ENCODE data around the gene MGAT5. TPM values are rescaled to one million over a fixed set of nuclear protein-coding genes. Genes with fewer than 3 reads are reported as not detected.

MGAT5 gene
- total and polyA plus RNA-seq, 7 experiments from 2014 or later = 5.3 to 48.0 (median 40.0) TPM

DNA sequence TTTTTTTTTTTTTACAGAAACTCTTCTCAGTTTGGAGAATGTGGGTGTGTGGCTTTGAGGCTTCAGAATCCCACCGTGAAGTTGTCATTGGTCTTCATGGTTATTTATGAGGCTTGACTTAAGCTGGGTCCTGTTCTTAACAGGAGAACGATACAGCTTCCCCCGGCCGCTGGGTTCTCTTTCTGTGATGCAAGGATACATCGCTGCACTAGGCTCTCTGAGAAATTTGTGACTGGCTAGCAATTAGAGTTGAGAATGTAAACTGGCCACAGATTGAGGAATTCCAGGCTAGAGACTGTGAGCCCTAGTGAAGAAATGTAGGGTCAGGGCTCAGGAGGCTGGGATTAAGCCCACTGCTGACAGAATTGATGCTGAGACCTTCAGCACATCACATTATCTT lies 29.8 kb downstream of the MGAT5 start:
- H3K4me1 Mint-ChIP-seq = peaks cover 12 to 66% (median 50%) of the 10 kb centered on the region in 7 donors
- peak overlapping the region in 7 of 10 donors; percentile 21 to 86 (median 62) for H3K4me3 Mint-ChIP-seq
- POLR2A ChIA-PET = interaction anchor here (1.2 to 1.3 kb wide), 3 partner anchors 13 to 61 kb away, joined by 4 read pairs; no protein-coding TSS in a partner anchor

DNA sequence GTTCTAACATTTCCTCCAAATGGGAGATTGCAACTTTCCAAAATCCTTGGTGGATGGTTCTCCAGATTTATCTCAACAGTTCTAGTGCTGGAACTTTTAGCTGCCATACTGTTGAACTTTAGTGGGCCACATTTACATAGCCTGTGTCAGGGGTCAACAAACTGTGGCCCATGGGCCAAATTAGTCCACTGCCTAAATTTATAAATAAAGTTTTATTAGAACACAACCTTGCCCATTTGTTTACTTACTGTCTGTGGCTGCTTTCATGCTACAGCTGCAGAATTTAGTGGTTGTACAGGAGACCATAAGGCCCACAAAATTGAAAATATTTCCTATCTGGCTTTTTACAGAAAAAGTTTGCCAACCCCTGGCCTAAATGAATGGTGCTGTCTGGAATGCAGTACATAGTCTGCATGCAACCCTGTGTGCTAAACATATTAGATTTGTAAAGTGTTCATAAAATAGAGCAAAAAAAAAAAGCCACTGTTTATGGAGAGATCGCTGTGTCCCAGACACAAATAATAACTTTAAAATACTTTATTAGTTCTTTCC lies 30.3 kb downstream of the MGAT5 start:
- peaks cover 46 to 61% of the 10 kb centered on the region in 2 donors for H3K4me1 ChIP-seq (ENCODE audit: control insufficient read depth in 2 of 2, insufficient read depth in 2 of 2, low read length in 2 of 2)
- peaks cover 0 to 8% (median 0%) of the 10 kb centered on the region in 5 donors for H3K27me3 Mint-ChIP-seq
- H3K4me3 ChIP-seq (ENCODE audit: low read length) = no peak overlapping the region
- DNase-seq (no peak), ATAC-seq (no peak)
- peak overlapping the region in 3 of 10 donors; percentile 46 to 86 (median 68) for H3K4me3 Mint-ChIP-seq
- H3K9me3 Mint-ChIP-seq = no peaks in the 10 kb centered on the region
- peaks cover 0 to 20% (median 0%) of the 10 kb centered on the region in 5 donors for H3K36me3 Mint-ChIP-seq
- ChIA-PET POLR2A (interaction anchor here (1.3 kb wide), 1 partner anchor 61 kb away, joined by 4 read pairs; no protein-coding TSS in a partner anchor), CTCF (no interaction called here)
- H3K27me3 ChIP-seq (ENCODE audit: control insufficient read depth in 2 of 2, insufficient read depth in 2 of 2, low read length in 2 of 2) = no peaks in the 10 kb centered on the region
- H3K27ac ChIP-seq (ENCODE audit: low read depth, low read length) = no peak overlapping the region
- peaks cover 8 to 61% (median 46%) of the 10 kb centered on the region in 7 donors for H3K4me1 Mint-ChIP-seq
- intact Hi-C loops (cut with micrococcal nuclease) = no loop called here
- no peaks in the 10 kb centered on the region for H3K36me3 ChIP-seq (ENCODE audit: control insufficient read depth in 2 of 3, insufficient read depth in 3 of 3, low read length in 3 of 3)
- peak overlapping the region in 7 of 9 donors; percentile 20 to 96 (median 76) for H3K27ac Mint-ChIP-seq
- no peaks in the 10 kb centered on the region for H3K9me3 ChIP-seq (ENCODE audit: control insufficient read depth in 2 of 3, low read length in 3 of 3)

More for the DNA sequence above, 29.8 kb downstream of the MGAT5 start:
- Mint-ChIP-seq H3K27me3 (peaks cover 0 to 8% (median 0%) of the 10 kb centered on the region in 5 donors), H3K36me3 (peaks cover 0 to 23% (median 4%) of the 10 kb centered on the region in 5 donors), H3K27ac (peak overlapping the region; percentile 35 to 96 (median 76)), H3K9me3 (no peaks in the 10 kb centered on the region)
- no peaks in the 10 kb centered on the region for H3K27me3 ChIP-seq (ENCODE audit: control insufficient read depth in 2 of 2, insufficient read depth in 2 of 2, low read length in 2 of 2)
- no peak overlapping the region for H3K27ac ChIP-seq (ENCODE audit: low read depth, low read length)
- intact Hi-C loops (cut with micrococcal nuclease) = loop anchor here in 1 of 2 donors (1.0 to 2.0 kb wide), 2 partner anchors 26 to 37 kb away; no protein-coding TSS in a partner anchor
- no peak overlapping the region for H3K4me3 ChIP-seq (ENCODE audit: low read length)
- H3K9me3 ChIP-seq (ENCODE audit: control insufficient read depth in 2 of 3, low read length in 3 of 3) = no peaks in the 10 kb centered on the region
- DNase-seq = no peak
- peaks cover 40 to 56% of the 10 kb centered on the region in 2 donors for H3K4me1 ChIP-seq (ENCODE audit: control insufficient read depth in 2 of 2, insufficient read depth in 2 of 2, low read length in 2 of 2)
- ATAC-seq = no peak
- CTCF ChIA-PET = no interaction called here
- no peaks in the 10 kb centered on the region for H3K36me3 ChIP-seq (ENCODE audit: control insufficient read depth in 2 of 3, insufficient read depth in 3 of 3, low read length in 3 of 3)

DNA sequence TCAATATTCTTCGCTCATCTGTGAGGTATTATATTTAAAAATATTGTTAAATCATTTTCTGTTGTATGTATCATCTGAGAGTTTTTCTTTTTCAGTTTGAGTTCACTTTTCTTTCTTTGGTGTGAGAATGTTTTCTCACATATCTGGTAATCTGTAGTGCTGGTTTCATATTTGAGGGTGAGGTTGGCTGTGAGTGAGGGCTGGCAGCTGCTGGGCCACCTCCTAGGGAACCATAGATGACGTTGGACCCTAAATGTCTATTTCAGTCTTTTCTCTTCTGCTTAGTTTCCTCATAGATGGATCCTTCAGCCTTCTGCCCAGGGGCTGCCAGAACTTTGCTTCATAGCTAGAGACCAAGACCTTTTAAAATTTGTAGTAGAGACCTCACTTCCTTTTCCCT lies 33.5 kb downstream of the MGAT5 start:
- H3K4me3 ChIP-seq (ENCODE audit: low read length) = no peak overlapping the region
- DNase-seq = no peak

DNA sequence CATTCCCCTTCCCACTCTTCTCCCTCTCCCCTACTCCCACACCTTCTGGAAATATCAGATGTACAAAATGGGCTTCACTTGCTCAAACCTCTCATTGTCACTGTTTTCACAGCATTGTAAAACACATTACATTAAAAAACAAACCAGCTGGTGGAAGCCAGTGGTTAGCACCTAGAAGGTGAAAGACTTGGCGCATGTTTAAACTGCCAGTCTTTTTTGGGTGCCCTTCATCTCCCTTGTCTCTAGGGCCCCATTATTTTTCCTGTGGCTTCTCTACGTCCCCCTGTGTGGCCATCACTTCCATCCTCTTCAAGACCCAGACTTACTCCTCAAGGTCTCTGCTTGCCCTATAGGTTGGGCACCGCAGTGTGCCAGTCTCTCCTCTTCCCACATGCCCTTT lies 34.9 kb downstream of the MGAT5 start:
- Mint-ChIP-seq H3K4me1 (peaks cover 0 to 34% (median 25%) of the 10 kb centered on the region in 7 donors), H3K27ac (no peak overlapping the region), H3K27me3 (peaks cover 0 to 8% (median 0%) of the 10 kb centered on the region in 5 donors), H3K4me3 (no peak overlapping the region), H3K9me3 (no peaks in the 10 kb centered on the region), H3K36me3 (peaks cover 0 to 23% (median 0%) of the 10 kb centered on the region in 5 donors)
- no peak overlapping the region for H3K4me3 ChIP-seq (ENCODE audit: low read length)
- H3K27me3 ChIP-seq (ENCODE audit: control insufficient read depth in 2 of 2, insufficient read depth in 2 of 2, low read length in 2 of 2) = no peaks in the 10 kb centered on the region
- H3K27ac ChIP-seq (ENCODE audit: low read depth, low read length) = no peak overlapping the region
- intact Hi-C loops (cut with micrococcal nuclease) = no loop called here
- no peaks in the 10 kb centered on the region for H3K36me3 ChIP-seq (ENCODE audit: control insufficient read depth in 2 of 3, insufficient read depth in 3 of 3, low read length in 3 of 3)
- ChIA-PET POLR2A (no interaction called here), CTCF (interaction anchor here (1.1 kb wide), 1 partner anchor 15 kb away, joined by 3 read pairs; no protein-coding TSS in a partner anchor)
- no peaks in the 10 kb centered on the region for H3K9me3 ChIP-seq (ENCODE audit: control insufficient read depth in 2 of 3, low read length in 3 of 3)
- ATAC-seq = peak; percentile 61
- no peak for DNase-seq
- H3K4me1 ChIP-seq (ENCODE audit: control insufficient read depth in 2 of 2, insufficient read depth in 2 of 2, low read length in 2 of 2) = peaks cover 49 to 73% of the 10 kb centered on the region in 2 donors

More for the DNA sequence above, 33.5 kb downstream of the MGAT5 start:
- peak; percentile 17 for ATAC-seq
- Mint-ChIP-seq H3K27me3 (peaks cover 0 to 8% (median 0%) of the 10 kb centered on the region in 5 donors), H3K4me3 (peak overlapping the region in 6 of 10 donors; percentile 23 to 46 (median 34)), H3K4me1 (peaks cover 0 to 42% (median 32%) of the 10 kb centered on the region in 7 donors), H3K27ac (peak overlapping the region in 6 of 9 donors; percentile 1 to 67 (median 44)), H3K36me3 (peaks cover 0 to 21% (median 0%) of the 10 kb centered on the region in 5 donors), H3K9me3 (no peaks in the 10 kb centered on the region)
- CTCF ChIA-PET = no interaction called here
- Histone ChIP-seq H3K27me3 (ENCODE audit: control insufficient read depth in 2 of 2, insufficient read depth in 2 of 2, low read length in 2 of 2) (no peaks in the 10 kb centered on the region), H3K4me1 (ENCODE audit: control insufficient read depth in 2 of 2, insufficient read depth in 2 of 2, low read length in 2 of 2) (peaks cover 63 to 78% of the 10 kb centered on the region in 2 donors), H3K36me3 (ENCODE audit: control insufficient read depth in 2 of 3, insufficient read depth in 3 of 3, low read length in 3 of 3) (no peaks in the 10 kb centered on the region), H3K9me3 (ENCODE audit: control insufficient read depth in 2 of 3, low read length in 3 of 3) (no peaks in the 10 kb centered on the region), H3K27ac (ENCODE audit: low read depth, low read length) (no peak overlapping the region)
- POLR2A ChIA-PET = no interaction called here
- intact Hi-C loops (cut with micrococcal nuclease) = no loop called here

GRCh38 chr2:134289225-134289624 lies 35.4 kb downstream of the MGAT5 start:
- Mint-ChIP-seq H3K4me1 (peaks cover 0 to 37% (median 27%) of the 10 kb centered on the region in 7 donors), H3K27ac (no peak overlapping the region), H3K27me3 (peaks cover 0 to 8% (median 0%) of the 10 kb centered on the region in 5 donors), H3K36me3 (peaks cover 0 to 27% (median 0%) of the 10 kb centered on the region in 5 donors), H3K9me3 (no peaks in the 10 kb centered on the region), H3K4me3 (no peak overlapping the region)
- Histone ChIP-seq H3K27me3 (ENCODE audit: control insufficient read depth in 2 of 2, insufficient read depth in 2 of 2, low read length in 2 of 2) (no peaks in the 10 kb centered on the region), H3K36me3 (ENCODE audit: control insufficient read depth in 2 of 3, insufficient read depth in 3 of 3, low read length in 3 of 3) (no peaks in the 10 kb centered on the region), H3K4me3 (ENCODE audit: low read length) (peak overlapping the region; percentile 2), H3K27ac (ENCODE audit: low read depth, low read length) (no peak overlapping the region), H3K4me1 (ENCODE audit: control insufficient read depth in 2 of 2, insufficient read depth in 2 of 2, low read length in 2 of 2) (peaks cover 48 to 74% of the 10 kb centered on the region in 2 donors), H3K9me3 (ENCODE audit: control insufficient read depth in 2 of 3, low read length in 3 of 3) (no peaks in the 10 kb centered on the region)
- intact Hi-C loops (cut with micrococcal nuclease) = no loop called here
- ChIA-PET CTCF (interaction anchor here (1.1 kb wide), 1 partner anchor 15 kb away, joined by 3 read pairs; no protein-coding TSS in a partner anchor), POLR2A (interaction anchor here (1.0 kb wide), 1 partner anchor 33 kb away, joined by 3 read pairs; no protein-coding TSS in a partner anchor)
- ATAC-seq (peak; percentile 31), DNase-seq (peak in 2 of 9 donors; percentile 9 to 20)

GRCh38 chr2:134290358-134290757 lies 36.5 kb downstream of the MGAT5 start:
- Mint-ChIP-seq H3K4me1 (peaks cover 0 to 39% (median 30%) of the 10 kb centered on the region in 7 donors), H3K27me3 (peaks cover 0 to 8% (median 0%) of the 10 kb centered on the region in 5 donors), H3K4me3 (no peak overlapping the region), H3K9me3 (no peaks in the 10 kb centered on the region), H3K36me3 (peaks cover 0 to 25% (median 4%) of the 10 kb centered on the region in 5 donors), H3K27ac (no peak overlapping the region)
- no peaks in the 10 kb centered on the region for H3K36me3 ChIP-seq (ENCODE audit: control insufficient read depth in 2 of 3, insufficient read depth in 3 of 3, low read length in 3 of 3)
- POLR2A ChIA-PET = interaction anchor here (0.9 kb wide), 2 partner anchors 24 to 40 kb away, joined by 3 to 4 read pairs; no protein-coding TSS in a partner anchor
- peak overlapping the region; percentile 33 for H3K27ac ChIP-seq (ENCODE audit: low read depth, low read length)
- ATAC-seq = peak; percentile 55
- no peaks in the 10 kb centered on the region for H3K9me3 ChIP-seq (ENCODE audit: control insufficient read depth in 2 of 3, low read length in 3 of 3)
- intact Hi-C loops (cut with micrococcal nuclease) = loop anchor here (1.0 to 5.0 kb wide), 8 partner anchors 8 to 46 kb away; no protein-coding TSS in a partner anchor
- CTCF ChIA-PET = interaction anchor here (1.6 kb wide), 1 partner anchor 45 kb away, joined by 5 read pairs; no protein-coding TSS in a partner anchor
- peak in 4 of 9 donors; percentile 13 to 37 (median 29) for DNase-seq
- no peaks in the 10 kb centered on the region for H3K27me3 ChIP-seq (ENCODE audit: control insufficient read depth in 2 of 2, insufficient read depth in 2 of 2, low read length in 2 of 2)
- peak overlapping the region; percentile 2 for H3K4me3 ChIP-seq (ENCODE audit: low read length)
- peaks cover 48 to 77% of the 10 kb centered on the region in 2 donors for H3K4me1 ChIP-seq (ENCODE audit: control insufficient read depth in 2 of 2, insufficient read depth in 2 of 2, low read length in 2 of 2)

All from naive thymus-derived CD4-positive, alpha-beta T cell (primary cell).